HEK293 (cell line): ENCODE data around the gene CNST.

Experiments used
- CTCF ChIA-PET: fragments of 350-600 bp; formaldehyde crosslinking; extraction: SDS; loops from one replicate; lab custom pipeline; 2021; ENCODE audit warnings: antibody characterized with exemption; lab: Yijun Ruan, JAX
- POLR2A ChIA-PET: fragments of 300-600 bp; formaldehyde crosslinking; extraction: SDS; loops from one replicate; lab custom pipeline; 2020; ENCODE audit warnings: antibody characterized with exemption, inconsistent platforms; lab: Yijun Ruan, JAX
- H3K27ac ChIP-seq: fragments of 200-500 bp; sonication (Bioruptor generic); 2 replicates; pipeline ENCODE4 v1.5.1; 2014; ENCODE audit warnings: low read depth, low read length, control low read depth, inconsistent platforms; ENCODE audit errors: extremely low read depth
- H3K36me3 ChIP-seq, 2 experiments: fragments of 200-500 bp in 1 of 2; sonication (Bioruptor generic) in 1 of 2; 1 replicate in 1 of 2; 2 replicates in 1 of 2; pipeline ENCODE4 v1.5.1; 2014 to 2017; ENCODE audit warnings: inconsistent platforms in 2 of 2, low read length in 2 of 2; ENCODE audit not compliant: control insufficient read depth in 2 of 2, insufficient read depth in 1 of 2
- H3K4me1 ChIP-seq: fragments of 200-500 bp; sonication (Bioruptor generic); 2 replicates; pipeline ENCODE4 v1.5.1; 2014; ENCODE audit warnings: mild to moderate bottlenecking, low read length, inconsistent platforms; ENCODE audit not compliant: control insufficient read depth, insufficient read depth
- H3K4me3 ChIP-seq: 2 replicates; pipeline ENCODE4 v1.5.1; 2011; ENCODE audit warnings: low read depth, mild to moderate bottlenecking, control low read depth, low read length, moderate library complexity
- H3K9me3 ChIP-seq: fragments of 200-500 bp; sonication (Bioruptor generic); 2 replicates; pipeline ENCODE4 v1.5.1; 2014; ENCODE audit warnings: low read depth, low read length, inconsistent platforms; ENCODE audit not compliant: control insufficient read depth, insufficient read depth
- MYNN ChIP-seq: fragments of 450-650 bp; formaldehyde crosslinking; IDR thresholded peaks from 2 replicates; pipeline ENCODE4 v1.5.1; 2016; ENCODE audit warnings: missing biosample characterization, missing genetic modification characterization, borderline replicate concordance
- MZF1 ChIP-seq: fragments of 450-650 bp; formaldehyde crosslinking; IDR thresholded peaks from 2 replicates; pipeline ENCODE4 v1.5.1; 2017; ENCODE audit warnings: missing biosample characterization, missing genetic modification characterization, borderline replicate concordance
- PATZ1 ChIP-seq: fragments of 450-650 bp; formaldehyde crosslinking; IDR thresholded peaks from 2 replicates; pipeline ENCODE4 v1.5.1; 2016; ENCODE audit warnings: missing biosample characterization, missing genetic modification characterization
- PBX3 ChIP-seq: sonication (generic); formaldehyde crosslinking; IDR thresholded peaks from 2 replicates; pipeline ENCODE4 v1.8.1; 2022; ENCODE audit warnings: mild to moderate bottlenecking, moderate library complexity, missing genetic modification reagents
- SETDB1 ChIP-seq: IDR thresholded peaks from one replicate; pipeline ENCODE4 v1.6.1; 2017; ENCODE audit warnings: mild to moderate bottlenecking, low read length, moderate library complexity, mixed read lengths; ENCODE audit not compliant: insufficient read length
- ZNF239 ChIP-seq: fragments of 450-650 bp; formaldehyde crosslinking; IDR thresholded peaks from 2 replicates; pipeline ENCODE4 v1.5.1; 2016; ENCODE audit warnings: missing biosample characterization, missing genetic modification characterization
- ZNF311 ChIP-seq: fragments of 450-650 bp; formaldehyde crosslinking; IDR thresholded peaks from 2 replicates; pipeline ENCODE4 v1.5.1; 2017; ENCODE audit warnings: missing biosample characterization, missing genetic modification characterization, borderline replicate concordance
- ZNF391 ChIP-seq: fragments of 450-650 bp; formaldehyde crosslinking; IDR thresholded peaks from 2 replicates; pipeline ENCODE4 v1.5.1; 2016; ENCODE audit warnings: low read depth, missing biosample characterization, missing genetic modification characterization, borderline replicate concordance
- ZNF501 ChIP-seq: fragments of 450-650 bp; formaldehyde crosslinking; IDR thresholded peaks from 2 replicates; pipeline ENCODE4 v1.5.1; 2016; ENCODE audit warnings: missing biosample characterization, missing genetic modification characterization
- ZNF510 ChIP-seq: fragments of 450-650 bp; formaldehyde crosslinking; IDR thresholded peaks from 2 replicates; pipeline ENCODE4 v1.5.1; 2018; ENCODE audit warnings: mild to moderate bottlenecking, missing genetic modification characterization, missing biosample characterization; ENCODE audit not compliant: insufficient replicate concordance
- ZNF513 ChIP-seq: fragments of 450-650 bp; IDR thresholded peaks from 2 replicates; pipeline ENCODE4 v1.5.1; 2018; ENCODE audit warnings: missing biosample characterization, missing genetic modification characterization
- ZNF521 ChIP-seq: fragments of 450-650 bp; formaldehyde crosslinking; IDR thresholded peaks from 2 replicates; pipeline ENCODE4 v1.5.1; 2017; ENCODE audit warnings: missing biosample characterization, mild to moderate bottlenecking, missing genetic modification characterization
- ZNF549 ChIP-seq: fragments of 450-650 bp; IDR thresholded peaks from 2 replicates; pipeline ENCODE4 v1.5.1; 2018; ENCODE audit warnings: missing biosample characterization, missing genetic modification characterization, mild to moderate bottlenecking, inconsistent platforms, moderate library complexity
- ZNF558 ChIP-seq: fragments of 450-650 bp; formaldehyde crosslinking; IDR thresholded peaks from 2 replicates; pipeline ENCODE4 v1.5.1; 2016; ENCODE audit warnings: missing biosample characterization, missing genetic modification characterization
- ZNF658 ChIP-seq: fragments of 450-650 bp; formaldehyde crosslinking; IDR thresholded peaks from 2 replicates; pipeline ENCODE4; 2016; ENCODE audit warnings: missing biosample characterization, missing genetic modification characterization
- ZNF660 ChIP-seq: fragments of 450-650 bp; IDR thresholded peaks from 2 replicates; pipeline ENCODE4 v1.5.1; 2018; ENCODE audit warnings: missing biosample characterization, mild to moderate bottlenecking, missing genetic modification characterization
- ZXDB ChIP-seq: fragments of 450-650 bp; formaldehyde crosslinking; IDR thresholded peaks from 2 replicates; pipeline ENCODE4 v1.5.1; 2016; ENCODE audit warnings: missing biosample characterization, missing genetic modification characterization
- TF ChIP-seq, protein P1 (sequence below): fragments of 450-650 bp; formaldehyde crosslinking; IDR thresholded peaks from 2 replicates; pipeline ENCODE4 v1.5.1; 2016; ENCODE audit warnings: missing biosample characterization, missing genetic modification characterization, low read depth

The CNST gene

GRCh38 chr1:246537887-246538286 is 28.4 kb upstream of the CNST start (continued):
- TF ChIP-seq MZF1 (no peak), ZNF521 (tag by site-specific recombination) (no peak), PATZ1 (tag by site-specific recombination) (no peak)

DNA sequence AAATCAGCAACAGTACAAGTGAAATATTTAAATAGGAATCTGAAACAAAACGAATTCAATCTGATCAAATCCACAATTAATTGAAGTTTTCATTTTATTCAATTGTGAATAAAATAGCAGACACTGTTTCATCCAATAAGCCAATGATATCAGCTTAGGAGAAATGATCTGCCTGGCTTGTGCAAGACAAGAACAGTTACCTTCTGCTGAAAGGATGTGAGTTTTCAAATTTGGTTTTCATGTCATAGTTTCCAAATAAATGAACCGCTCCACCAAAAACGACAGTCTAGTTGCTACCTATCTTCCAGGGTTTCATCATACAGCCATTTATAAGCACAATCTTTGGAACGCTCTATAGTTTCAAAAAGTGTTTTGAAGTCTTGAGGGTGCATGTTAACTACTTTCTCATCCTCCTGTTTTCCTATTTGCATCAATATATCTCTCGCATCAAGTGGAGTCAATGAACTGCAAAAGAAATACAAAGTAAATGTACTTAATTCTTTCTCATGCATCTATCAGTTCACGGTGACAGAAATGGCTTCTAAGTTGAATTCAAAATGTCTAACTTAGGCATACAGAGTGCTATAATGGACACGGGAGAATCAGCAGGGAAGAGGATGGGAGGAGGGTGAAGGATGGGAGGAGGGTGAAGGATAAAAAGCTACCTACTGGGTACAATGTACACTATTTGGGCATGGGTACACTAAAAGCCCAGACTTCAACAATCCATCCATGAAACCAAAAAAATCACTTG is 25.3 kb upstream of the CNST start:
- TF ChIP-seq ZNF391 (tag by site-specific recombination) (no peak), ZNF549 (tag by site-specific recombination) (no peak), ZNF311 (tag by site-specific recombination) (no peak), ZNF658 (tag by site-specific recombination) (no peak), MYNN (tag by site-specific recombination) (no peak), ZNF510 (no peak), ZNF501 (no peak), ZNF558 (no peak), ZXDB (tag by site-specific recombination) (no peak), ZNF239 (tag by site-specific recombination) (no peak), ZNF513 (tag by site-specific recombination) (no peak), ZNF660 (no peak), PBX3 (no peak), SETDB1 (no peak)
- TF ChIP-seq, protein P1, sequence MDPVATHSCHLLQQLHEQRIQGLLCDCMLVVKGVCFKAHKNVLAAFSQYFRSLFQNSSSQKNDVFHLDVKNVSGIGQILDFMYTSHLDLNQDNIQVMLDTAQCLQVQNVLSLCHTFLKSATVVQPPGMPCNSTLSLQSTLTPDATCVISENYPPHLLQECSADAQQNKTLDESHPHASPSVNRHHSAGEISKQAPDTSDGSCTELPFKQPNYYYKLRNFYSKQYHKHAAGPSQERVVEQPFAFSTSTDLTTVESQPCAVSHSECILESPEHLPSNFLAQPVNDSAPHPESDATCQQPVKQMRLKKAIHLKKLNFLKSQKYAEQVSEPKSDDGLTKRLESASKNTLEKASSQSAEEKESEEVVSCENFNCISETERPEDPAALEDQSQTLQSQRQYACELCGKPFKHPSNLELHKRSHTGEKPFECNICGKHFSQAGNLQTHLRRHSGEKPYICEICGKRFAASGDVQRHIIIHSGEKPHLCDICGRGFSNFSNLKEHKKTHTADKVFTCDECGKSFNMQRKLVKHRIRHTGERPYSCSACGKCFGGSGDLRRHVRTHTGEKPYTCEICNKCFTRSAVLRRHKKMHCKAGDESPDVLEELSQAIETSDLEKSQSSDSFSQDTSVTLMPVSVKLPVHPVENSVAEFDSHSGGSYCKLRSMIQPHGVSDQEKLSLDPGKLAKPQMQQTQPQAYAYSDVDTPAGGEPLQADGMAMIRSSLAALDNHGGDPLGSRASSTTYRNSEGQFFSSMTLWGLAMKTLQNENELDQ = no peak
- TF ChIP-seq, all 188 proteins: peak for 0
- Histone ChIP-seq H3K36me3 (peaks cover 0 to 26% of the 10 kb centered on the region in 2 experiments; a peak in 1 of 3 replicates), H3K4me3 (no peak overlapping the region), H3K4me1 (no peaks in the 10 kb centered on the region), H3K27ac (no peak overlapping the region), H3K9me3 (no peaks in the 10 kb centered on the region)
- CTCF ChIA-PET = no interaction called here
- POLR2A ChIA-PET = no interaction called here
